NCI-H1694 (cell line): ENCODE measurements around the gene NECAP2.
"Not testable (repeated sequence)": the region's sequence is repeated elsewhere in the genome, so short reads cannot be mapped to it uniquely, and the experiment has no call there.

ENCODE experiments used
- DNase-seq: peaks from one replicate; lab custom pipeline; 2025; lab: John Stamatoyannopoulos, UW

NECAP2 gene

DNA sequence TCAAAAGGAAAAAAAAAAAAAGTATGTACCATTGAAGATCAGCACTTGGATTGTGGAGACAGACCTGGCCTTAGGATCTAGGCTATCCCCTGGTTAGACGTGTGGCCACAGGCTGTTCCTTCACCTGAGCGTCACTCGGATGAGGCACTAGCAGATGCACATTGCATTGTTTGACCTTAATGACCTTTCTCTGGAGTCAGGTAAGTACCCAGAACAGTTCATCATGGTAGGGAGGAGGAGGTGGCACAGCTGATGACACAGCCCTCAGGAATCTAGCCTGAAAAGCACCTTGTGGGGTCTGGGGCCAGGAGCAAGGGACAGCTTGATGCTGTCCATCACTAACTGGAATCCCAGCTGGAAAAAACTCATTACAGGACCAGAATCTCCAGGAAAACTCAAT lies 21.2 kb downstream of the NECAP2 start:
- no peak for DNase-seq

- no peak for DNase-seq
Observed at GRCh38 chr1:16462773-16463330, 22.3 kb downstream of the NECAP2 start.

DNA sequence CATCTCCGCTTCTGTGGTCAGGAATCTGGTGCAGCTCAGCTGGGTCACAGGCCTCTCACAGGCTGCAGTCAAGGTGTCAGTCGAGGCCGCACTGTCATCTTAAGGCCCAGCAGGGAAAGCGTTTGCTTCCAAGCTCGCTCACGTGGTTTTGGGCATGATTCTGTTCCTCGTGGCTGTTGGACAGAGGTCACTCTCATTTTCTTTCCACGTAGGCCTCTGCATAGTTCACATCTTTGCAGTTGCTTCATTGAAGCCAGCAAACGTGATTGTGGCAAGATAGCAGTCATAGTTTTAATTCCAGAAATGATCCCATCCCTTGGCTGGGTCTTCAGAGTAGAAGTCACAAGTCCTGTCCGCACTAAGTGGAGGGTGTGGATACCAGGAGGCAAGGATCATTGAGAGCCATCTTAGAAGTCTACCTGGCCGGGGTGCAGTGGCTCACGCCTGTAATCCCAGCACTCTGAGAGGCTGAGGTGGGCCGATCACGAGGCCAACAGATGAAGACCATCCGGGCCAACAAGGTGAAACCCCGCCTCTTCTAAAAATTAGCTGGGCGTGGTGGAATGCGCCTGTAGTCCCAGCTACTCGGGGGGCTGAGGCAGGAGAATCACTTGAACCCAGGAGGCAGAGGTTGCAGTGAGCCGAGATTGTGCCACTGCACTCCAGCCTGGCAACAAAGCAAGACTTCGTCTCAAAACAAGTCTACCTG lies 24.5 kb downstream of the NECAP2 start:
- DNase-seq, result no peak

DNA sequence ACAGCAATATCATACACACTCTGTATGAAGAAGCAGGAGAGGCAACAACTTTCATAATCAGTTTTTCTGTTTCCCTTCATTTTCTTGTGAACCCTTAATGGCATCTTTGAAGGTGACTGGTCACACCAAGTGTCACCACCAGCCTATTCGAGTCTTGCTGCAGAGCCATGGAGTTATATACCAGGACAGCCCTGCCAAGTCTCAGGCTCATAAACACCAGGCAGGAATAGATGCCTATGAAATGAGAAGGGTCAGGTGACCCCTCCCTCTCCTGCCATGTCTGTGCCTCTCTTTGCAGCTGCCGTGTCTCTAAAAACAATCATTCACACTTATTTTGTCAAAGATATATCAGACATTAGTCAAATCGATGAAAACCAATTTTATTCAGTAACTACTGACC lies 28.0 kb downstream of the NECAP2 start:
- no peak for DNase-seq

GRCh38 chr1:16474166-16474800 lies 33.8 kb downstream of the NECAP2 start:
- no peak for DNase-seq

DNA sequence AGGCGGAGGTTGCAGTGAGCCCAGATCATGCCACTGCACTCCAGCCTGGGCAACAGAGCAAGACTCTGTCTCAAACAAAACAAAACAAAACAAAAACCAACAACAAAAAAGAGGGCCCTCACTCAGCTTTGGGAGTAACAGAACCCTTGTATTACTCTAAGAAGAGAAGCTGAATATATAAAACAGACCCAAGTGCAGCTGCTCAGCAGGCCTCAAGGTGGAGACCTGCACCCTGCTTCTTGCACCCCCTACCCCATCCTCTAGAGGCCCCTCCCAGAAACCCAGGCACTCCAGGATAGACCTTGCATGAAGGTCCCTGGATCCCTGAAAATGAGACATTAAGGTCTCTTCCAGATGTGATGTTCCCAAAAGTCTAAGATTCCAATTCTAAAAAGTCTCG lies 34.4 kb downstream of the NECAP2 start:
- DNase-seq, result not testable (repeated sequence)

GRCh38 chr1:16475771-16476770 lies 35.5 kb downstream of the NECAP2 start:
- DNase-seq, result not testable (repeated sequence)

- no peak for DNase-seq
Observed at GRCh38 chr1:16478091-16478490, 37.6 kb downstream of the NECAP2 start.

DNA sequence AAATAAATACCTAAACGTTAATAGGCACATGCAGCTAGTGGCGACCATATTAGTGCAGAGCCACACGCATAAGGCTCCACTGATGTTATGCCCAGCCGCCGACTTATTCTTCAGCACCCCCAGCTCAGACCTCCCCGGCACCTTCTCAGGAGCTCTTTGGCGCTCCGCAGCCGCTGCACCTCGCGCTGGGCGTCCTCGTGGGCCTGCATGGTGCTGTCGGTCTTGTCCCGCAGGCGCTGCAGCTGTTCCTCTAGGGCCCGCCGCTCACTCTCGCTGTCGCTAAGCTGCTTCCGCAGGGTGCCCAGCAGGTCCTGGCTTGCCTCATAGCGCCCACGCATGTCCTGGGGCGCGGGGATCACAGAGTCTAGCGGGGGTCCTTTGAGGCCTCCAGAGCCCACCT lies 42.6 kb downstream of the NECAP2 start:
- DNase-seq, result not testable (repeated sequence)

DNA sequence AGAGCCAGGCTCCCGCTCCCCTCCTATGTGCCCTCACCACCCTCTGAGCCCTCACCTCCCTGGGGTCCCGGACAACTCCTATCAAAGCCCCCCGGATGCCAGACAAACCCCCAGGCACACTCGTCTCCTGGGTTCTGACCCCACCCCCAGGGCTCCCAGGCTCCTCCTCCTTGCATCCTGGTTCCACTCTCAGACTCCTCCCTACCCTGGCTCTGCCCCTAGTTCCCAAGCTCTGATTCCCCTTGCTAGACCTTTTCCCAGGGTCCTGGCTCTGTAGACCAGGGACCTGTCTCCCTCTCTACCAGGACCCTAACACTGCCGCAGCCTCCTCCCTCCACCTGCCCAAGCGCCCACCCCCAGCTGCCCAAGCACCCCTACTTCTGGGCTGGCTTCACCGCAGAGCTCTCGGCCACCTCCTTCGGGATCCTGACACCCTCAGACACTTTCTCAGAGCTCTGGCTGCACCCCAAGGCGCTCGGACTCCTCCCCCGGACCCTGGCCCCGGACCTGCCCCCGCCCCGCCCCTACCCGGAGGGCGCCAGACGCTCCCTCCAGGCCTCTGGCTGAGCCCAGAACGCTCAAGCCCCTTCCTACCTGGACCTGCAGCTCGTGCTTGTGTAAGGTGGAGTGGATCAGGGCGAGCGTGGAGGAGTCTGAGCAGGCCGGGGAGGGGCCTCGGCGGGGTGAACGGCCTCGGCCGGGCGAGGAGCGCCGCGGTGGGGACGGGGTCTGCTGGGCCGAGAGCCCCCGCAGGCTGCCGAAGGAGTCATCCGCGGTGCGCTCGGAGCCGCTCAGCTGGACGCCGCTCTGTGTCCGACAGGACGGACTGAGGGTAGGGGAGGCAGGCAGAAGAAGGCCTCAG lies 43.3 kb downstream of the NECAP2 start:
- DNase-seq, result not testable (repeated sequence)

GRCh38 chr1:16484501-16484835 lies 43.9 kb downstream of the NECAP2 start:
- no peak for DNase-seq

DNA sequence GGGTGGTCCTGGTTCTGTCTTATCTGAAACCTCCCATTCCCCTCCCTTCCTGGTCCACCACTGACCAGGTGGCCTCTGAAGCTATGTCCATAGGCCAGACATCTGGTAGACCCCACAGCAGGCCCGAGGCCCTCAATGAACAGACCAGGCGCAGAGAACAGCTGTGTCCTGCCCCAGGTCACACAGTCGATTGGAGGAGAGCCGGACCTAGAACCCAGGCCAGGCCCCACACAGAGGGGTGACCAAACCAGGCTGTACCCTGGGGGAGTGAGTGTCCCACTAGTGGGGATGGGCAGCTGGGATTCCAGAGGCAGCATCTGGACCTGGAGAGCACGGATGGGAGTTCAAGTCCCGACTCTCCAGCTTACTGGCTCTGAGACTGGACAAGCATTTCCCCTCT lies 44.4 kb downstream of the NECAP2 start:
- no peak for DNase-seq

GRCh38 chr1:16486316-16486715 lies 45.8 kb downstream of the NECAP2 start:
- DNase-seq, result not testable (repeated sequence)

DNA sequence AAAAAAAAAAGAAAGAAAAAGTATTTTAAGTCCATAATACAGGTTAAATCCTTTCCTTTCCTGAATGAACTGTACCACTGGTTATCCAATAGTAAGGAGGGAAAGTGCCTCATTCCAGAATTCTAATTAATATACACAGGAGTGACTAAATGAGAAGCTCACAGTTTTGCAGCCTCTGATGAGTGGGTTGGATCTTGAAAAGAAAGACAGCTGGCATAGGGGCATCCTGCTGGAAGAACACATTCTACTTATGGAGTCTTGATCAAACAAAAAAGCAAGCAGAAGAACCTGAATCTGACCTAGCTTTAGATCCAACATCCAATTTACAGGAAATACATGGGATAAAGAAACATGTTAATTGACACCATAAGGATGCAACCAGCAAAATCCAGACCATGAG lies 46.5 kb downstream of the NECAP2 start:
- not testable (repeated sequence) for DNase-seq

DNA sequence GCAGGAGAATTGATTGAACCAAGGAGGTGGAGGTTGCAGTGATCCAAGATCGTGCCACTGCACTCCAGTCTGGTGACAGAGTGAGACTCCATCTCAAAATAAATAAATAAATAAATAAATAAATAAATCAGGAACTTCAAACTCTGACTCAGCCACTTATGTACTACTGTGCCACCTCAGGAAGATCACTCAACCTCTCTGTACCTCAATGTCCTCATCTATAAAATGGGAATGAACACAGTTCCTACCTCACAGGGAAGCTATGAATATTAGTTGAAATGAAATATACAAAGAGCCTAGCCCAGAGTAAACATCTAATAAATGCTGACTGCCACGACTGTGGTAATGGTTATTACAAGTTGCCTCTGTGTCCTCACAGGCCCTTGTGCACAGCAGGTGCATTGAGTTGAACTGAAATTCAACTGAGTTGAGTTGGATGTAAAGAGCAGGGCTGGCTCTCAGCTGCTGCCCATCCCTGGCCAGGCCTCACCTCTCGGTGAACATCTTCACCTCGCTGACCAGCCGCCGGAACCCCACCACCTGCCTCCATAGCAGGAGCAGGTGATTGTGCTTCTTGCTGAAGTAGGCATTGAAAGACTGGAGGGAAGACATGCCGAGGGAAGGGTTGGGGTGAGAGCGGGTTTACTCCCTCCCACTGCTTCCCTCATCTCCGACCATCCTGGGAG lies 48.8 kb downstream of the NECAP2 start:
- not testable (repeated sequence) for DNase-seq

GRCh38 chr1:16491056-16491675 lies 50.6 kb downstream of the NECAP2 start:
- DNase-seq, result no peak

GRCh38 chr1:16492937-16493336 lies 52.4 kb downstream of the NECAP2 start:
- not testable (repeated sequence) for DNase-seq

- DNase-seq, result not testable (repeated sequence)
Observed at GRCh38 chr1:16493731-16494130, 53.2 kb downstream of the NECAP2 start.

GRCh38 chr1:16497474-16497904 lies 57.0 kb downstream of the NECAP2 start:
- not testable (repeated sequence) for DNase-seq

GRCh38 chr1:16498047-16498446 lies 57.5 kb downstream of the NECAP2 start:
- DNase-seq, result not testable (repeated sequence)
